Measurements from ENCODE around the gene ABCA5. TPM values are rescaled to one million over a fixed set of nuclear protein-coding genes. Genes with fewer than 3 reads are reported as not detected.
A peak's percentile ranks its signal among the peaks of the same experiment; 100 is the strongest.
"Not testable (repeated sequence)": the region's sequence is repeated elsewhere in the genome, so short reads cannot be mapped to it uniquely, and the experiment has no call there.

The ABCA5 gene
- total RNA-seq, 1 experiment from 2014 or later, result 3.7 TPM

DNA sequence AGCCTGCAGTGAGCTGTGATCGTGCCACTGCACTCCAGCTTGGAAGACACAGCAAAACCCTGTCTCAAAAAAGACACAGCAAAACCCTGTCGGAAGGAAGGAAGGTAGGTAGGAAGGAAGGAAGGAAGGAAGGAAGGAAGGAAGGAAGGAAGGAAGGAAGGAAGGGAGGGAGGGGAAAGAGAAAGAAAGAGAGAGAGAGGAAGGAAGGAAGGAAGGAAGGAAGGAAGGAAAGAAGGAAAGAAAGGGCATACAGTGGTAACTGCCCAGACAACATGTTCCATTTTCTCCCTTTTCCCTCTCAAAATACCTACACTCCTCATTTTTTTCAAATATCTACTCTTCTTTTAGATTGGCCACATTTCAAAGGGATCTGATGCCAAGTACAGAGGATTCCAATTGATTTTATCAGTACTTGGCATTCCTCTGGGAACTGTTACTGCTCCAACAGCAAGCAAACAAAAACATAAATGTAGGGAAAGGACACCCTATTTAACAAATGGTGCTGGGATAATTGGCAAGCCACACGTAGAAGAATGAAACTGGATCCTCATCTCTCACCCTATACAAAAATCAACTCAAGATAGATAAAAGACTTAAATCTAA is 28.7 kb downstream of the ABCA5 start:
- H3K9me3 ChIP-seq, DNase-seq, H3K27me3 ChIP-seq, H3K36me3 ChIP-seq, H3K4me3 ChIP-seq: not testable (repeated sequence)

DNA sequence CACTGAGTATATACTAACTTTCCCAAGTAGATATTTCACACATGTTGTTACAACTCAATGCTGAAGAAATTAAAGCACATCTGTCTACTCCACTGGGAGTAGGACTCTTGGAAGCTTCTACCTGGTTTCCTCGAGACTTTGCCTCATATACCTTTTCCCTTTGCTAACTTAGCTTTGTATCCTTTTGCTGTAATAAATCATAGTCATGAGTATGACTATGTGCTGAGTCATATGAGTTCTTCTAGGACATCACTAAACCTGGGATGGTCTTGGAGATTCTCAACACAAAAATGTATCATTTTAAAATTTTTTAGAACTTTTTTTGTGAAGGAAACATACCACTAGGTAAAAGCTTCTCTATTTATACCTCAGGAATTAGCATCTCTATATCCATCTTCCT is 39.8 kb downstream of the ABCA5 start:
- Histone ChIP-seq H3K27me3 (no peaks in the 10 kb centered on the region), H3K36me3 (peaks cover 3% of the 10 kb centered on the region; the same call in 1 of the 2 replicates), H3K9me3 (no peaks in the 10 kb centered on the region), H3K4me3 (no peak overlapping the region)
- DNase-seq, result no peak

DNA sequence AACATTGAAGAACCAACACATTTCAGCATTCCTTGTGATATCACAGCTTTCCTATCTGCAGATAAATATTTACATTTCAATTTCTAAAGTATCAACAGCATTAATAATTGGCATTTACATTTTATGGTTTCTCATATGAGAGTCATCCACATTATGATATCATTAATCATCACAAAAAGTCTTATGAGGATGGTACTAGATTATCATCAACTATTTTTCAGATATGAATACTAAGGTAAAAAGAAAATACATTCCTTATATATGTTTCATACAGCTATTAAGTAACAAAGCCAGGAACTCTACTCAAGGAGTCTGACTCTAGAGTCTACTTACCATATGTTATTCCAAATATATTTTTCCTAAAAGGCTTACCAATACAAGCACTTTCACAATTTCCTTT is 40.7 kb downstream of the ABCA5 start:
- no peaks in the 10 kb centered on the region for H3K27me3 ChIP-seq
- no peak overlapping the region for H3K4me3 ChIP-seq
- no peaks in the 10 kb centered on the region for H3K9me3 ChIP-seq
- H3K36me3 ChIP-seq, result peaks cover 3% of the 10 kb centered on the region; the same call in 1 of the 2 replicates
- DNase-seq, result no peak

DNA sequence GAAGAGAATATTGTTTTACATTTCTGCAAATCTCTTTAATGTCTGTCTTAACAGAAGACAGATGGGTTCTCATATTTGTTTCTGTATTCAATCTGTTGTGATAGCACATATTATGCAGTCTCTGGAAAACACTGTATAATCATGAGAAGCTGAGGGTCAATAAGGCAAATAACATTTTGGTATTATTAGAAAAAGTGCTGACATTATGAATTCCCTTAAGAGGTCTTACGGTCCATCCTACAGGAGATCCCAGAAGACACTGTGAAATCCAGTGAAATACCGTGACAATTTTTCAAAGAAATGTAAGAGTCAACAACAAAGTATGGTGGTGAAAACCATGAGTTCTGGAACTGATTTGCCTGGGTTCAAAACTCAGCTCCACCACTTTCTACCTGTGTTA is 42.3 kb downstream of the ABCA5 start:
- no peak overlapping the region for H3K4me3 ChIP-seq
- H3K36me3 ChIP-seq, result peaks cover 3% of the 10 kb centered on the region; the same call in 1 of the 2 replicates
- H3K9me3 ChIP-seq, result no peaks in the 10 kb centered on the region
- no peaks in the 10 kb centered on the region for H3K27me3 ChIP-seq
- no peak for DNase-seq

DNA sequence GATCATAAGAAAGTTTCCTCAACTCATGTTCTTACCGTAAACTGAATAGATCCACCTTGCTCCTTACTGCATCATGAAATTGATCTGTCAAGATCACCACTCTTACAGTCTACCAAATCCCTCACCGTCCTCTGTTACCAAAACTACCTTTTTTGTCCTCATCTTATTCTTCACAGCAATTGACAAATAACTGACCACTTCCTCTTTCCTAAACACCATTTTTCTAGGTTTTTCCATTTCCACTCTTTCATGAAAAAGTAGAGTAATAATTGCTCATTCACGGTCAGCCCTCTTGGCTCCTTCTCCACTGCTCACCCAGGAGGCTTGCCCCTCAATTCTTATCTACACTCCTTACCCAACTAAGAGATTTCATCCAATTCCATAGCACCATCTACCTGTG is 44.9 kb downstream of the ABCA5 start:
- no peaks in the 10 kb centered on the region for H3K9me3 ChIP-seq
- no peak for DNase-seq
- H3K4me3 ChIP-seq, result no peak overlapping the region
- no peaks in the 10 kb centered on the region for H3K27me3 ChIP-seq
- peaks cover 2% of the 10 kb centered on the region; the same call in 1 of the 2 replicates for H3K36me3 ChIP-seq

DNA sequence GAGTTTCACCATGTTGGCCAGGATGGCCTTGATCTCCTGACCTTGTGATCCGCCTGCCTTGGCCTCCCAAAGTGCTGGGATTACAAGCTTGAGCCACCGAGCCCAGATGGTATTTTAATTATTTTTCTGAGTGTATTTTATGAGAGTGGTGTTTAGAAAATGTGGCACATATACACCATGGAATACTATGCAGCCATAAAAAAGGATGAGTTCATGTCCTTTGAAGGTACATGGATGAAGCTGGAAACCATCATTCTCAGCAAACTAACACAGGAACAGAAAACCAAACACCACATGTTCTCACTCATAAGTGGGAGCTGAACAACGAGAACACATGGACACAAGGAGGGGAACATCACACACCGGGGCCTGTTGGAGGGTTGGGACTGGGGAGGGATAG is 50.7 kb downstream of the ABCA5 start:
- not testable (repeated sequence) for H3K4me3 ChIP-seq, H3K36me3 ChIP-seq, H3K27me3 ChIP-seq, DNase-seq, H3K9me3 ChIP-seq

DNA sequence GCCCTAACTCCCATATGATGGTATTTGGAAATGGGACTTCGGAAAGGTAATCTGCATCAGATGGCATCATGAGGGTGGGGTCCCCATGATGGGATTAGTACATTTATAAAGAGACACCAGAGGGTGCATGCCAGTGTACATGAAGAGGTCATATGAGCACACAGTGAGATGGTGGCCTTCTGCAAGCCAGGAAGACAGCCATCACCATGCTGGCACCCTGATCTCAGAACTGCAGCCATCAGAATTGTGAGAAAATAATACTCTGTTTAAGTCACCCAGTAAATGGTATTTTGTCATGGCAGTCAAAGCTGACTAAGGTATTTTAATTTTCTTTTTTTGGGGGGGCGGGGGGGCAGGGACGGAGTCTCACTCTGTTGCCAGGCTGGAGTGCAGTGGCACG is 51.2 kb downstream of the ABCA5 start:
- H3K9me3 ChIP-seq, result no peaks in the 10 kb centered on the region
- DNase-seq, result no peak
- H3K36me3 ChIP-seq, result 0 out of 2 replicates have a peak, but pooled peaks cover 2% of the 10 kb centered on the region
- H3K27me3 ChIP-seq, result no peaks in the 10 kb centered on the region
- no peak overlapping the region for H3K4me3 ChIP-seq

DNA sequence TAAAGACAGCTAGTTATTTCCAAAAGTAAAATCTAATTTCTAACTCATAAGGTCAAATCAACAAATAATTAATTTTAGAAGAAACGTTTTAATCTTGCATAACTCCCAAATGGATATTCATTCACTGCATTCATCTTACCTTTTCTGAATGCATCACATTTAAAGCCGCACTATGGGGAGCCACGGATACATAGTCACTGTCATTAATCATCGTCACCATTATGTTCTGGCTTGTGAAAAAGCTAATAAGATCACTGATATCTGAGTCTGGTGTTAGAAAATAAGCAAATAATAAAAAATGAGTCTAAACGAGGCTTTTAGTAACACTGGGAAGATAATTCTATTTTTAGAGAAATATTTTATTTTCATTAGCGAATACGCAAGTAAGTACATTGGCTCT is 55.9 kb downstream of the ABCA5 start:
- H3K4me3 ChIP-seq, result no peak overlapping the region
- H3K9me3 ChIP-seq, result no peaks in the 10 kb centered on the region
- no peaks in the 10 kb centered on the region for H3K27me3 ChIP-seq
- DNase-seq, result no peak
- H3K36me3 ChIP-seq, result no peaks in the 10 kb centered on the region

DNA sequence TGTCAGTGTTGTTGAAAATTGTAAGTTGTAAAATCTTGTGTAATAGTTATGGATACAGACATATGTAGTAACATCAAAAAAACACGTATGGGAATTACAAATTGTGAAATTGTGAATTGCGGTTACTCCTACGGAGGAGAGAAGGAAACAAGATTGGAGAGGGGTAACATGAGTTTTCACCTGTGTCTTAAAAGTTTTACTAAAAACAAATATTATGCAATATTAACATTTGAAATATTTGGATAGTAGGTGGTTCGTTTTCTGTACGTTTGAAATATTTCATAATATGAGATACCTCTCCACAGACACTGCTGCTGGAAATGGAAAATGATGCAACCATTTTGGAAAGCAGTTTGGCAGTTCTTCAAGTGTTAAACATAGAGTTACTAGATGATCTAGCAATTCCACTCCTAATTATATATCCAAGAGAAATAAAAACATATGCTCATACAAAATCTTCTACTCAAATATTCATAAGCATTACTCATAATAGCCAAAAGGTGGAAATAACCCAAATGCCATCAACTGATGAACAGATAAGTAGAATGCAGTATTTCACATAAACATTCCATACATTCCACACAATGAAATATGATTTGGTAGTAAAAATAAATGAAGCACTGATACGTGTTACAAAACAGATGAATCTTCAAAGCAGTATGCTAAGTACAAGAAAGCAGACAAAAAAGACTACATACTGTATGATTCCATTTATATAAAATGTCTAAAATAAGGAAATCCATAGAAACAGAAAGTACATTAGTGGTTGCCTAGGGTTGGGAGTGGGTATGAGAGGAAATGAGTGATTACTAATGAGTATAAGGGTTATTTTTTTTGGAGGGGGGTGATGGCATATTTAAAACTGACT is 57.6 kb downstream of the ABCA5 start:
- Histone ChIP-seq H3K27me3 (no peaks in the 10 kb centered on the region), H3K9me3 (no peaks in the 10 kb centered on the region), H3K36me3 (no peaks in the 10 kb centered on the region), H3K4me3 (no peak overlapping the region)
- peak; percentile 2 for DNase-seq

DNA sequence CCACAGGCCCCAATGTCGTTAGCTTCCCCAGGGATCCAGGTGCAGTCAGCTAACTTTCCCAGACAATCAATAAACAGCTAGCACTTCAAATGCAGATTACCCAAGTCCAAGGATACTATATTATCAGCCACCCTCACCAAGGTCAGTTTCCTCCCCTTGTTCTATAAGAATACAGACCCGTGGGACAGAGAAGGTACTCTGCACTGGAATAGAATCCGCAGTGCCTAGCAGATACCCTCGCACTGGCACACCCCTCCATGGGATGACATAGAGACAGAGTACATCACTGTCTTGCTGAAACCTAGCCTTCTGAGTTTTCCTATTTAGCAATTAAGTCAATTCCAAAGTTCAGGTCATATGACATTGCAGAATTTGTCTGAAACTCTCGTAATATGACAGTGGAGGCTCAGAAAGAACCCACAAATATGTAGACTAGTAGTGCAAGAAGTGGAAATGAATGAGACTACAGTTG is 58.4 kb downstream of the ABCA5 start:
- Histone ChIP-seq H3K9me3 (no peaks in the 10 kb centered on the region), H3K4me3 (no peak overlapping the region), H3K27me3 (no peaks in the 10 kb centered on the region), H3K36me3 (no peaks in the 10 kb centered on the region)
- no peak for DNase-seq

DNA sequence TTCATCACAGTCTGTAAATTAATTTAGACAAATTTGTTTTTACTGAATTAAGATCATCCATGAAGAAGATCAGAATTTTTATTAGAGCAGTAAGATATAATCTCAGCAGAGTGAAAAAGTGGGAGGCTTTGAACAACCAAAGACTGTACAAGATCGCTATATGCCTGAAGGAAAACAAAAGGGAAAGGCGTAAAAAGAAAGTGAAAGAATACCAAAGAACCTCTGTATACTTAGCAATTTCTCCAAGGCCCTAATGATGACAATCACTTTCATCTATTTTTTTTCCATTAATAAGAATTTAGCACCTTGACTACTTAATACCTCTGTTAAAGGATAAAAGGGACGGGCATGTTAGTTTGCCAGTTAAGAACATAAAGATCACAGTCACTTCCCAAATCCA is 59.7 kb downstream of the ABCA5 start:
- H3K36me3 ChIP-seq, result no peaks in the 10 kb centered on the region
- H3K4me3 ChIP-seq, result no peak overlapping the region
- no peaks in the 10 kb centered on the region for H3K27me3 ChIP-seq
- no peak for DNase-seq
- no peaks in the 10 kb centered on the region for H3K9me3 ChIP-seq

DNA sequence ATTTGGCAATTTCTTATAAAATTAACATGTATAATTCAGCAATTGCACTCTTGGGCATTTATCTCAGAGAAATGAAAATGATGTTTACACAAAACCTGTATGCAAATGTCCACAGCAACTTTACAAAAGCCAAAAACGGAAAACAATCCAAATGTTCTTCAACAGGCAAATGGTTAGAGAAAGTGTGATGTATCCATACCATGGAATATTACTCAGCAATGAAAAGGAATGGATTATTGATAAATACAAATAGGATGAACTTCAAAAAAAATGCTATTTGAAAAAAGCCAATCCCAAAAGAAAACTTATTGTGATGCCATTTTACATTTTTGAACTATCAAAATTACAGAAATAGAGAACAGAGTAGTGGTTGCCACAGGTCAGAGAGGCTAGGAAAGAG is 61.1 kb downstream of the ABCA5 start:
- H3K9me3 ChIP-seq, result no peaks in the 10 kb centered on the region
- no peaks in the 10 kb centered on the region for H3K27me3 ChIP-seq
- no peaks in the 10 kb centered on the region for H3K36me3 ChIP-seq
- H3K4me3 ChIP-seq, result no peak overlapping the region
- no peak for DNase-seq

DNA sequence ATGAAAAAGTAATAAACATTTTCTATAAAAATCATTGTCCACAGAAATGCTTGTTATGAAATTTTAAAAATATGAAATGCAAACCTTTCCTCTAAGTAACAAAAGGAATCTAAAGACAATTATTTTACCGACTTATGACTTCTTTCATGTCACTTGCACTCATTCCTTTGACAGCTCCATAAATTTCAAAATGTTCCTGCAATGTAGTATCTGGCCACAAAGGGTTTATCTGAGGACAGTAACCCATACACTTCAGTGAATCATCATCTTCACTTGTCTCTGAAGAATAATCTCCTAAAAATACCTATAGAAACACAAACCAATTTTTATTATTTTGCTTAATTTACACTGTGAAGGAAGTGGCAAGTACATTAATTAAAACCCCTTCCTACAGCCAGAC is 72.7 kb downstream of the ABCA5 start:
- no peak for DNase-seq
- Histone ChIP-seq H3K9me3 (no peaks in the 10 kb centered on the region), H3K36me3 (no peaks in the 10 kb centered on the region), H3K27me3 (no peaks in the 10 kb centered on the region), H3K4me3 (no peak overlapping the region)

DNA sequence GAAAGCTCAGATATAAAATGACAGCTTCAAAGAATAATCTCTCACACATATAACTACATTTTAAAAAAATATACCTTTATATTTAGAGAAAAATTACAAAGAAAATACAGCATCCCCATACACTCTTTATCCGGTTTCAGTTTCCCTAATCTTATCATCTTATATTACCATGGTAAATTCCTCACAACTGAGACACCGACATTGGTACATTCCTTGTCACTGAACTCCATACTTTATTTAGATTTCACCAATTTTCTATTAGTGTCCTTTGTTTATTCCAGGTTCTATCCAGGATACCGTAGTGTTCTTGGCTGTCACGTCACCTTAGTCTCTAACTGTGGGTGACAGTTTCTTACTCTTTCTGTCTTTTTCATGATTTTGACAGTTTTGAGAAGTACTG is 76.3 kb downstream of the ABCA5 start:
- no peaks in the 10 kb centered on the region for H3K9me3 ChIP-seq
- no peaks in the 10 kb centered on the region for H3K27me3 ChIP-seq
- no peaks in the 10 kb centered on the region for H3K36me3 ChIP-seq
- DNase-seq, result no peak
- H3K4me3 ChIP-seq, result no peak overlapping the region

DNA sequence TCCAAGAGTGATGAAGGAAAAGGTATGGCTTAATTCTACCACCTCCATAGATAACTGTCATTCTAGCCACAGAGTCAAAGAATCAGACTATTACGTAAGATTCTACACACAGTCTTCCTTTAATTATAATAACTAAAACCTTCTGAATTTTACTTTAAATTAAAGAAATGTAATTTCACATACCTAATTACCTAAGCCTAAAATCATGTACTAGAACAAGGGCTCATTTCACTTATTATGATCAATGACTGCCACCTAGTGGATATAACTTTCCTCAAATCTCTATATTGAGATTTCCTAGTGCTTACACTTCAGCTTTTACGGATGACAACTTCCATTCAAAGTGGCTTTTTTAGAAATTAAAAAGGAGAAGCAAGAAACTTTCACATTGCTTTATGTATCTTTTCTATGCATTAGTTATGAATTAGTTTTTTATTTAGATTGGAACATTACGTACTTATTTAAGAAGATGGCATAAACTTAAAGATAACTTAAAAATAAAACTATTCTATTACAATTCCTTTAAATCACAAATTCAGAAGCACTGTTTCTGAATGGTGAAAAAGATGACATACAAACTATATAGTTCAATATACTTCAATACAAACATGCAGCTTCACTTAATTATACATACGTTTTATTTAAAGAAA is 80.1 kb downstream of the ABCA5 start:
- Histone ChIP-seq H3K9me3 (no peaks in the 10 kb centered on the region), H3K36me3 (no peaks in the 10 kb centered on the region), H3K27me3 (no peaks in the 10 kb centered on the region), H3K4me3 (no peak overlapping the region)
- DNase-seq, result no peak

DNA sequence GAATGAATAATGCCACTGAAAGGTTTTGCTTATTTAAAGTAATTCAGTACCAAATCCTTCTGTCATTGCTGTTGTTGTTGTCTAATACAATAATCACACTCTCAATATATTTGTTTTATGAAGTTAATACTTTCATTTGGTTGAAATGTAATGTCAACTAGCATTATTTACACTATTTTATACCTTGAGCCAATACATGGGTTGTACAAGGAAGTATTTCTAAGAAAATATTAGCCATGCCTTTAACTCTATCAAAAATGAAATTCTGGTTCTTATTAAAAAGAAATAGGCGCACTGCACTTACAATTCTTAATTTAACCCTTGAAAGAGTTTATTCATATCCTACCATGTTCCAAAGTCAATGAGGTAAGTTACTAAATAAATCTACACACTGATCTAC is 80.7 kb downstream of the ABCA5 start:
- DNase-seq, result no peak
- no peaks in the 10 kb centered on the region for H3K36me3 ChIP-seq
- H3K9me3 ChIP-seq, result no peaks in the 10 kb centered on the region
- H3K27me3 ChIP-seq, result no peaks in the 10 kb centered on the region
- no peak overlapping the region for H3K4me3 ChIP-seq

DNA sequence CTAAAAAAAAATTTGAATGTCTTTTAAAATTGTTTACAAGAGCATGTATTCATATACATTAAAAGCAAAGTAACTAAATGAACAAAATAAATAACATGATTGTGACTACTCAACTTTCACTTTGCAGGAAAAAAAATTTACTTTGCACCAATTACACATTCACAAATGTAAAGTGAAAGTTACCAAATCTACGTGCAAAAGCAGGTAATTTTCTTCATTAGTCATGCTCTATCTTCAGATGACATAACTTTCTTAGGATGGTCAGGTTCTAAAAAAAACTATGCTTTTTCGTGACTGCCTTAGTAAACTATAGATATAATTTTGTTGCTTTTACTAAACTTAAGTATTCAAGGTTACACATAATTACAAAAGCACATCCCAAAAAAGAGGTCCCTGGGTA is 81.3 kb downstream of the ABCA5 start:
- DNase-seq, result no peak
- Histone ChIP-seq H3K9me3 (no peaks in the 10 kb centered on the region), H3K36me3 (no peaks in the 10 kb centered on the region), H3K27me3 (no peaks in the 10 kb centered on the region), H3K4me3 (no peak overlapping the region)

Measured in MG63 (cell line).